Mucosa of stomach (tissue), 1 donor: ENCODE results near the gene RHOD.

Source experiments
- H3K27me3 ChIP-seq: one replicate; pipeline ENCODE4 v1.7.0; 2013; ENCODE audit warnings: mild to moderate bottlenecking, low read length; ENCODE audit not compliant: control insufficient read depth, insufficient read depth
- H3K36me3 ChIP-seq: one replicate; pipeline ENCODE4 v1.7.0; 2013; ENCODE audit warnings: low read length; ENCODE audit not compliant: control insufficient read depth, insufficient read depth
- H3K4me1 ChIP-seq: one replicate; pipeline ENCODE4 v1.7.0; 2013; ENCODE audit warnings: mild to moderate bottlenecking, low read length; ENCODE audit not compliant: control insufficient read depth, insufficient read depth
- H3K4me3 ChIP-seq: one replicate; pipeline ENCODE4 v1.7.0; 2013; ENCODE audit warnings: low read length
- H3K9ac ChIP-seq: one replicate; pipeline ENCODE4 v1.7.0; 2013; ENCODE audit warnings: mild to moderate bottlenecking, low read length, moderate library complexity
- H3K9me3 ChIP-seq: one replicate; pipeline ENCODE4 v1.7.0; 2013; ENCODE audit warnings: mild to moderate bottlenecking, low read length, moderate library complexity; ENCODE audit not compliant: control insufficient read depth
- donor health status: Pancreatic carcinoma.

The RHOD gene

GRCh38 chr11:67040147-67040546 lies 16.5 kb upstream of the RHOD start:
- H3K36me3 ChIP-seq: no peaks in the 10 kb centered on the region
- H3K4me1 ChIP-seq: no peaks in the 10 kb centered on the region
- H3K9me3 ChIP-seq: no peaks in the 10 kb centered on the region
- no peaks in the 10 kb centered on the region for H3K27me3 ChIP-seq
- no peak overlapping the region for H3K9ac ChIP-seq
- H3K4me3 ChIP-seq: no peak overlapping the region

- Histone ChIP-seq H3K9ac (no peak overlapping the region), H3K4me3 (no peak overlapping the region), H3K36me3 (no peaks in the 10 kb centered on the region), H3K9me3 (no peaks in the 10 kb centered on the region), H3K27me3 (no peaks in the 10 kb centered on the region), H3K4me1 (no peaks in the 10 kb centered on the region)
Observed at GRCh38 chr11:67041602-67042001, 15.0 kb upstream of the RHOD start.

GRCh38 chr11:67043572-67044349 lies 12.9 kb upstream of the RHOD start:
- Histone ChIP-seq H3K4me1 (no peaks in the 10 kb centered on the region), H3K9ac (no peak overlapping the region), H3K4me3 (no peak overlapping the region), H3K9me3 (no peaks in the 10 kb centered on the region), H3K27me3 (no peaks in the 10 kb centered on the region), H3K36me3 (no peaks in the 10 kb centered on the region)

GRCh38 chr11:67044496-67044895 lies 12.2 kb upstream of the RHOD start:
- no peak overlapping the region for H3K9ac ChIP-seq
- H3K4me1 ChIP-seq: no peaks in the 10 kb centered on the region
- no peak overlapping the region for H3K4me3 ChIP-seq
- H3K27me3 ChIP-seq: no peaks in the 10 kb centered on the region
- H3K36me3 ChIP-seq: no peaks in the 10 kb centered on the region
- H3K9me3 ChIP-seq: no peaks in the 10 kb centered on the region

GRCh38 chr11:67045314-67045713 lies 11.3 kb upstream of the RHOD start:
- no peaks in the 10 kb centered on the region for H3K4me1 ChIP-seq
- H3K27me3 ChIP-seq: no peaks in the 10 kb centered on the region
- no peaks in the 10 kb centered on the region for H3K9me3 ChIP-seq
- no peaks in the 10 kb centered on the region for H3K36me3 ChIP-seq
- no peak overlapping the region for H3K4me3 ChIP-seq
- H3K9ac ChIP-seq: no peak overlapping the region

GRCh38 chr11:67048515-67049130 lies 8.0 kb upstream of the RHOD start:
- H3K36me3 ChIP-seq: no peaks in the 10 kb centered on the region
- H3K4me3 ChIP-seq: no peak overlapping the region
- H3K9ac ChIP-seq: no peak overlapping the region
- no peaks in the 10 kb centered on the region for H3K9me3 ChIP-seq
- H3K4me1 ChIP-seq: peaks cover 15% of the 10 kb centered on the region
- no peaks in the 10 kb centered on the region for H3K27me3 ChIP-seq

GRCh38 chr11:67050139-67050538 lies 6.5 kb upstream of the RHOD start:
- no peaks in the 10 kb centered on the region for H3K9me3 ChIP-seq
- no peaks in the 10 kb centered on the region for H3K27me3 ChIP-seq
- no peak overlapping the region for H3K9ac ChIP-seq
- peaks cover 29% of the 10 kb centered on the region for H3K4me1 ChIP-seq
- no peaks in the 10 kb centered on the region for H3K36me3 ChIP-seq
- H3K4me3 ChIP-seq: no peak overlapping the region

GRCh38 chr11:67051180-67051893 lies 5.3 kb upstream of the RHOD start:
- no peak overlapping the region for H3K9ac ChIP-seq
- no peaks in the 10 kb centered on the region for H3K9me3 ChIP-seq
- no peak overlapping the region for H3K4me3 ChIP-seq
- H3K36me3 ChIP-seq: no peaks in the 10 kb centered on the region
- peaks cover 41% of the 10 kb centered on the region for H3K4me1 ChIP-seq
- H3K27me3 ChIP-seq: no peaks in the 10 kb centered on the region

- Histone ChIP-seq H3K9ac (no peak overlapping the region), H3K9me3 (no peaks in the 10 kb centered on the region), H3K4me1 (peaks cover 44% of the 10 kb centered on the region), H3K36me3 (no peaks in the 10 kb centered on the region), H3K4me3 (no peak overlapping the region), H3K27me3 (no peaks in the 10 kb centered on the region)
Observed at GRCh38 chr11:67051945-67052488, 4.6 kb upstream of the RHOD start.

- H3K9ac ChIP-seq: no peak overlapping the region
- no peaks in the 10 kb centered on the region for H3K27me3 ChIP-seq
- no peaks in the 10 kb centered on the region for H3K36me3 ChIP-seq
- H3K4me1 ChIP-seq: peaks cover 50% of the 10 kb centered on the region
- no peaks in the 10 kb centered on the region for H3K9me3 ChIP-seq
- no peak overlapping the region for H3K4me3 ChIP-seq
Observed at GRCh38 chr11:67052891-67053290, 3.8 kb upstream of the RHOD start.

GRCh38 chr11:67053896-67054329 lies 2.7 kb upstream of the RHOD start:
- no peaks in the 10 kb centered on the region for H3K9me3 ChIP-seq
- H3K27me3 ChIP-seq: no peaks in the 10 kb centered on the region
- H3K36me3 ChIP-seq: no peaks in the 10 kb centered on the region
- no peak overlapping the region for H3K4me3 ChIP-seq
- peaks cover 50% of the 10 kb centered on the region for H3K4me1 ChIP-seq
- no peak overlapping the region for H3K9ac ChIP-seq

GRCh38 chr11:67054346-67054835 lies 2.3 kb upstream of the RHOD start:
- H3K4me1 ChIP-seq: peaks cover 50% of the 10 kb centered on the region
- no peaks in the 10 kb centered on the region for H3K27me3 ChIP-seq
- no peaks in the 10 kb centered on the region for H3K36me3 ChIP-seq
- H3K9me3 ChIP-seq: no peaks in the 10 kb centered on the region
- peak overlapping the region; percentile 3 for H3K9ac ChIP-seq
- no peak overlapping the region for H3K4me3 ChIP-seq
